K562 (cell line): ENCODE measurements around the gene PCID2. TPM values are rescaled to one million over a fixed set of nuclear protein-coding genes. Genes with fewer than 3 reads are reported as not detected.
A peak's percentile ranks its signal among the peaks of the same experiment; 100 is the strongest.

ENCODE experiments used
- ATAC-seq: fragments of 200-7000 bp; cut with Tn5 transposase; 3 replicates; pipeline ENCODE4 v1.9.1; 2020; ENCODE audit warnings: moderate library complexity
- BruUV-seq: library from RNA; stranded (reverse); fragments of 400-500 nt; replicated peaks from 2 replicates; lab custom pipeline; 2021; lab: Mats Ljungman, UMichigan
- CTCF ChIA-PET: fragments of 300-600 bp; formaldehyde crosslinking; extraction: SDS; loops from one replicate; lab custom pipeline; 2021; ENCODE audit warnings: low intra/inter-chr PET ratio; lab: Yijun Ruan, JAX
- POLR2A ChIA-PET: fragments of 300-600, 350-650 bp; sonication (Branson Sonifier 250); formaldehyde crosslinking; extraction: SDS; loops from one replicate; lab custom pipeline; 2021; ENCODE audit warnings: antibody characterized with exemption, inconsistent platforms; lab: Yijun Ruan, JAX
- DNase-seq, 4 experiments: peaks; one replicate each; pipeline versions ENCODE4 v3.0.0 to v3.0.0-alpha.2; 2011 to 2018; ENCODE audit warnings: low spot score in 3 of 4, mixed read lengths in 3 of 4; ENCODE audit errors: extremely low read depth in 1 of 4
- FAIRE-seq: peaks from 2 replicates; lab custom pipeline; 2011; peaks lifted over from hg19 to GRCh38; lab: Jason Lieb, UNC
- H2AFZ ChIP-seq: 2 replicates; pipeline ENCODE4 v1.6.0; 2011; ENCODE audit warnings: low read depth, low read length, control low read depth, inconsistent platforms
- H3K27ac ChIP-seq: fragments of 200-600 bp; 3 replicates; pipeline ENCODE4 v1.8.0; 2011; ENCODE audit warnings: low read depth, mild to moderate bottlenecking, control low read depth, inconsistent platforms, low read length, moderate library complexity, mixed read lengths; ENCODE audit errors: extremely low read depth
- H3K27me3 ChIP-seq, 2 experiments: fragments of 300-600 bp in 1 of 2; 2 replicates in 1 of 2; 3 replicates in 1 of 2; pipeline versions ENCODE4 v1.6.0 to v1.8.0; 2011; ENCODE audit warnings: inconsistent platforms in 2 of 2, low read length in 2 of 2, mild to moderate bottlenecking in 1 of 2, mixed read lengths in 1 of 2, moderate library complexity in 1 of 2; ENCODE audit not compliant: control insufficient read depth in 2 of 2, insufficient read depth in 2 of 2
- H3K36me3 ChIP-seq: fragments of 300-600 bp; 3 replicates; pipeline ENCODE4 v1.8.0; 2011; ENCODE audit warnings: mild to moderate bottlenecking, low read length, inconsistent platforms; ENCODE audit not compliant: control insufficient read depth, insufficient read depth
- H3K4me1 ChIP-seq, 2 experiments: fragments of 200-600 bp in 1 of 2; replicated peaks in 1 of 2; 2 replicates in 1 of 2; 3 replicates in 1 of 2; pipeline versions ENCODE4 v1.5.1 to v1.8.0; 2011; ENCODE audit warnings: inconsistent platforms in 2 of 2, low read length in 2 of 2, mild to moderate bottlenecking in 1 of 2, mixed read lengths in 1 of 2, moderate library complexity in 1 of 2; ENCODE audit not compliant: control insufficient read depth in 2 of 2, insufficient read depth in 2 of 2
- H3K4me2 ChIP-seq: 2 replicates; pipeline ENCODE4 v1.6.1; 2011; ENCODE audit warnings: low read length, control low read depth, inconsistent platforms, mixed read lengths; ENCODE audit not compliant: insufficient read depth
- H3K4me3 ChIP-seq: fragments of 200-600 bp; sonication (generic), shearing (Covaris generic); 2 replicates; pipeline ENCODE4 v1.5.1; 2016; ENCODE audit warnings: control low read depth, inconsistent platforms
- H3K79me2 ChIP-seq: fragments of 200-600 bp; 3 replicates; pipeline ENCODE4 v1.8.0; 2011; ENCODE audit warnings: low read length, inconsistent platforms; ENCODE audit not compliant: control insufficient read depth, insufficient read depth
- H3K9ac ChIP-seq, 2 experiments: 2 replicates each; pipeline versions ENCODE4 v1.6.0 to v1.6.1; 2011; ENCODE audit warnings: low read depth in 2 of 2, low read length in 2 of 2, control low read depth in 1 of 2, inconsistent platforms in 1 of 2, mild to moderate bottlenecking in 1 of 2, mixed read lengths in 1 of 2; ENCODE audit not compliant: insufficient read depth in 1 of 2
- H3K9me1 ChIP-seq: one replicate; pipeline ENCODE4 v1.6.0; 2011; ENCODE audit warnings: inconsistent platforms, mild to moderate bottlenecking, low read length, moderate library complexity; ENCODE audit not compliant: control insufficient read depth, insufficient read depth
- H3K9me3 ChIP-seq: replicated peaks from 2 replicates; pipeline ENCODE4 v1.5.1; 2011; ENCODE audit warnings: low read depth, low read length, inconsistent platforms; ENCODE audit not compliant: control insufficient read depth, insufficient read depth
- H4K20me1 ChIP-seq: replicated peaks from 2 replicates; pipeline ENCODE4 v1.6.1; 2011; ENCODE audit warnings: low read length, inconsistent platforms, mixed read lengths; ENCODE audit not compliant: control insufficient read depth, insufficient read depth
- ADNP ChIP-seq: fragments of 200-800 bp; sonication (Bioruptor generic); IDR thresholded peaks from 2 replicates; pipeline ENCODE4 v1.6.1; 2016; ENCODE audit warnings: missing genetic modification characterization, missing compliant biosample characterization
- CCNT2 ChIP-seq: IDR thresholded peaks from 2 replicates; pipeline ENCODE4 v1.6.1; 2011; ENCODE audit warnings: borderline replicate concordance, low read depth, mild to moderate bottlenecking, moderate library complexity, mixed read lengths, low read length; ENCODE audit not compliant: insufficient read length; ENCODE audit errors: extremely low read depth
- DEAF1 ChIP-seq: fragments of 450-650 bp; formaldehyde crosslinking; IDR thresholded peaks from 2 replicates; pipeline ENCODE4 v1.4.0; 2020; ENCODE audit warnings: mild to moderate bottlenecking, moderate library complexity
- E2F6 ChIP-seq, 2 experiments: IDR thresholded peaks; 2 replicates each; pipeline ENCODE4 v1.6.1; 2011; ENCODE audit warnings: borderline replicate concordance in 1 of 2, control low read depth in 1 of 2, low read depth in 1 of 2, low read length in 1 of 2, mild to moderate bottlenecking in 1 of 2, mixed read lengths in 1 of 2, moderate library complexity in 1 of 2; ENCODE audit not compliant: insufficient read depth in 1 of 2, insufficient read length in 1 of 2, poor library complexity in 1 of 2, severe bottlenecking in 1 of 2; ENCODE audit errors: extremely low read depth in 1 of 2
- ETS2 ChIP-seq: IDR thresholded peaks from 2 replicates; pipeline ENCODE4 v1.6.1; 2016; ENCODE audit warnings: borderline replicate concordance, missing genetic modification characterization, mild to moderate bottlenecking, moderate library complexity, missing compliant biosample characterization; ENCODE audit not compliant: poor library complexity, severe bottlenecking
- EZH2 ChIP-seq: IDR thresholded peaks from 2 replicates; pipeline ENCODE4 v1.6.1; 2012; ENCODE audit warnings: low read depth, mild to moderate bottlenecking, inconsistent platforms, low read length, borderline replicate concordance
- PHF8 ChIP-seq: fragments of 200-600 bp; sonication (generic); IDR thresholded peaks from 2 replicates; pipeline ENCODE4 v1.6.1; 2012; ENCODE audit warnings: mixed run types, mild to moderate bottlenecking, inconsistent platforms, low read length, moderate library complexity, borderline replicate concordance
- POLR2G ChIP-seq: fragments of 200-400 bp; formaldehyde crosslinking; IDR thresholded peaks from 2 replicates; pipeline ENCODE4 v1.6.1; 2017; ENCODE audit warnings: low read depth, mild to moderate bottlenecking, antibody characterized with exemption, low read length, moderate library complexity
- RHOXF2B ChIP-seq: fragments of 250-450 bp; sonication (Bioruptor Pico); conservative IDR thresholded peaks from 2 replicates; pipeline ENCODE4 v1.5.1; 2021
- TBP ChIP-seq: optimal IDR thresholded peaks from 2 replicates; pipeline ENCODE3; 2011; ENCODE audit warnings: low read depth, low read length, improper control_type of control experiment
- VEZF1 ChIP-seq: fragments of 200-800 bp; sonication (Bioruptor generic); IDR thresholded peaks from 2 replicates; pipeline ENCODE4 v1.6.1; 2017; ENCODE audit warnings: missing genetic modification characterization, missing compliant biosample characterization
- YY1 ChIP-seq, 3 experiments: IDR thresholded peaks; 2 replicates each; pipeline ENCODE4 v1.6.1; 2011; ENCODE audit warnings: low read length in 2 of 3, mild to moderate bottlenecking in 2 of 3, moderate library complexity in 2 of 3, borderline replicate concordance in 1 of 3, control low read depth in 1 of 3, low read depth in 1 of 3; ENCODE audit not compliant: insufficient read depth in 3 of 3, insufficient replicate concordance in 2 of 3, control insufficient read depth in 1 of 3, insufficient read length in 1 of 3; ENCODE audit errors: extremely low read depth in 1 of 3
- ZNF766 ChIP-seq: fragments of 200-800 bp; sonication (Bioruptor generic); conservative IDR thresholded peaks from 2 replicates; pipeline ENCODE4 v1.6.1; 2016; ENCODE audit warnings: missing genetic modification characterization, missing compliant biosample characterization
- WGBS: fragments of 100-300 bp; shearing (Covaris generic); methylation state at CpG from one replicate; pipeline ENCODE4 v1.1.6; 2016; ENCODE audit warnings: low coverage, mixed read lengths; ENCODE audit not compliant: insufficient coverage; ENCODE audit errors: missing lambda C conversion rate; 5-methylcytosine and 5-hydroxymethylcytosine counted together
- in situ Hi-C: fragments of 300-500 bp; cut with MboI; formaldehyde crosslinking; loops from 4 replicates; pipeline ENCODE4 v1.15.0; 2018; ENCODE audit warnings: inconsistent platforms, mixed read lengths
- intact Hi-C: fragments of 100-400 bp; cut with micrococcal nuclease; formaldehyde crosslinking; loops from 2 replicates; pipeline ENCODE4 v1.14.2; 2022
- polyA plus RNA-seq, 8 experiments: library from polyadenylated mRNA; depleted of rRNA in 4 of 8; stranded (reverse) in 5 of 8; unstranded in 3 of 8; fragments of >200 nt; fragmentation: Nextera tagmentation in 2 of 8; fragmentation: Illumina TruSeq in 1 of 8; extraction: Ambion mirVana in 2 of 8; extraction: Trizol in 1 of 8; gene quantifications; 2 replicates each; pipeline versions ENCODE4 v1.2.1 to v1.2.3, GENCODE V29; 2011 to 2014; ENCODE audit warnings: inconsistent platforms in 1 of 8, missing spikeins in 1 of 8
- total RNA-seq, 7 experiments: library from RNA; depleted of rRNA in 6 of 7; stranded (reverse); fragments of >200 nt in 6 of 7; fragmentation: Illumina TruSeq in 2 of 7; extraction: Trizol in 2 of 7; gene quantifications; 2 replicates each; pipeline versions ENCODE4 v1.2.1 to v1.2.3, GENCODE V29; 2011 to 2021; ENCODE audit warnings: low replicate concordance in 1 of 7

The PCID2 gene
- total and polyA plus RNA-seq, 9 of the 15 experiments (the other 6 are each of a cell fraction or from before 2014, with no cell fraction given), result 39.6 to 117 (median 59.6) TPM

GRCh38 chr13:113209336-113209758 lies 878 bp upstream of the PCID2 start, which contains the start of gene CUL4A:
Gene CUL4A, plus strand, starts transcription at chr13:113209613. Its CDS starts 15 bp downstream, at chr13:113209628.
- Histone ChIP-seq H3K4me2 (peak within 1 kb of the TSS; percentile 98), H3K9ac (peak within 1 kb of the TSS; percentile 98 to 99), H3K9me1 (no peaks in the 10 kb centered on the region), H3K9me3 (no peaks in the 10 kb centered on the region), H3K79me2 (peaks cover 97% of the 10 kb centered on the region), H3K4me1 (peaks cover 23 to 29% of the 10 kb centered on the region in 2 experiments; a peak in 4 of 5 replicates), H3K36me3 (peaks cover 66% of the 10 kb centered on the region), H4K20me1 (peaks cover 12% of the 10 kb centered on the region; the same call in 1 of the 2 replicates), H3K4me3 (peak within 1 kb of the TSS; percentile 95), H3K27ac (peak within 1 kb of the TSS; percentile 98), H2AFZ (peak within 1 kb of the TSS; percentile 89), H3K27me3 (no peaks in the 10 kb centered on the region)
- ATAC-seq (peak; percentile 66), FAIRE-seq (no peak), DNase-seq (peak; percentile 68 to 80 (median 72))
- BruUV-seq, result no TSS peak
- intact Hi-C loops, result loop anchor here (10.0 kb wide), 1 partner anchor 185 kb away; no protein-coding TSS in a partner anchor
- no CpG with 5 or more reads among the region's 66 CpGs for WGBS
- POLR2A ChIA-PET, result interaction anchor here (0.6 to 1.7 kb wide), 5 partner anchors 10 to 1037 kb away, joined by 3 to 11 read pairs (median 3); no protein-coding TSS in a partner anchor
- CTCF ChIA-PET, result no interaction called here
- in situ Hi-C loops, result no loop called here
- peak; percentile 35 for TF ChIP-seq CCNT2
- no peak for TF ChIP-seq ADNP (tag)
- no peak for TF ChIP-seq ETS2 (tag)
- TF ChIP-seq VEZF1 (CRISPR knock-in tag), result peak; percentile 70
- TF ChIP-seq ZNF766 (CRISPR knock-in tag), result 0 out of 2 replicates have a peak, but pooled peaks have one; percentile 3
- no peak for TF ChIP-seq EZH2
- TF ChIP-seq RHOXF2B (CRISPR knock-in tag), result no peak
- TF ChIP-seq E2F6 (IDR thresholded peaks at IDR 0.05; ENCODE audit: borderline replicate concordance in 1 of 2, extremely low read depth in 1 of 2, insufficient read depth in 1 of 2, insufficient read length in 1 of 2, low read depth in 1 of 2, low read length in 1 of 2, poor library complexity in 1 of 2, severe bottlenecking in 1 of 2), result peak in 1 of 2 experiments; percentile 45
- TF ChIP-seq TBP, result peak; percentile 39
- TF ChIP-seq YY1 (IDR thresholded peaks at IDR 0.05; ENCODE audit: borderline replicate concordance in 1 of 3, control insufficient read depth in 1 of 3, extremely low read depth in 1 of 3, insufficient read depth in 3 of 3, insufficient read length in 1 of 3, insufficient replicate concordance in 2 of 3, low read depth in 1 of 3, low read length in 2 of 3), result peak in 2 of 3 experiments; percentile 69 to 86
- TF ChIP-seq PHF8, result peak; percentile 64; the same call in 1 of the 2 replicates
- TF ChIP-seq DEAF1 (CRISPR knock-in tag), result no peak
- peak; percentile 68 for TF ChIP-seq POLR2G
